Keratinocyte (primary cell): Measurements from ENCODE around the gene GRB2. TPM values are rescaled to one million over a fixed set of nuclear protein-coding genes. Genes with fewer than 3 reads are reported as not detected.

ENCODE experiments used
- DNase-seq: peaks from one replicate; pipeline ENCODE4 v3.0.0-alpha.2; 2011; ENCODE audit warnings: low read depth, missing footprints, low spot score
- FAIRE-seq: peaks from 2 replicates; lab custom pipeline; 2011; peaks lifted over from hg19 to GRCh38; lab: Jason Lieb, UNC
- H2AFZ ChIP-seq: 2 replicates; pipeline ENCODE4 v1.6.0; 2012; ENCODE audit warnings: low read length, control low read depth, inconsistent platforms; ENCODE audit not compliant: control insufficient read depth
- H3K27ac ChIP-seq: 2 replicates; pipeline ENCODE4 v1.5.1; 2011; ENCODE audit warnings: low read length; ENCODE audit not compliant: control insufficient read depth, insufficient read depth
- H3K27me3 ChIP-seq: 3 replicates; pipeline ENCODE4 v1.6.0; 2011; ENCODE audit warnings: low read length; ENCODE audit not compliant: control insufficient read depth, insufficient read depth; ENCODE audit errors: extremely low read depth
- H3K36me3 ChIP-seq, 2 experiments: 2 replicates in 1 of 2; 3 replicates in 1 of 2; pipeline ENCODE4 v1.5.1; 2011; ENCODE audit warnings: low read length in 2 of 2, mild to moderate bottlenecking in 1 of 2; ENCODE audit not compliant: control insufficient read depth in 2 of 2, insufficient read depth in 2 of 2; ENCODE audit errors: extremely low read depth in 1 of 2
- H3K4me1 ChIP-seq: 3 replicates; pipeline ENCODE4 v1.5.1; 2011; ENCODE audit warnings: low read length; ENCODE audit not compliant: control insufficient read depth, insufficient read depth; ENCODE audit errors: extremely low read depth
- H3K4me2 ChIP-seq: 3 replicates; pipeline ENCODE4 v1.6.0; 2011; ENCODE audit warnings: low read depth, low read length; ENCODE audit not compliant: control insufficient read depth, insufficient read depth; ENCODE audit errors: extremely low read depth
- H3K4me3 ChIP-seq, 3 experiments: fragments of 200-600 bp in 1 of 3; sonication (generic) in 1 of 3; 2 replicates in 2 of 3; 3 replicates in 1 of 3; pipeline ENCODE4 v1.5.1; 2011 to 2016; ENCODE audit warnings: low read length in 3 of 3, mild to moderate bottlenecking in 3 of 3, control low read depth in 2 of 3, inconsistent platforms in 1 of 3, low read depth in 1 of 3, mixed read lengths in 1 of 3, mixed run types in 1 of 3, moderate library complexity in 1 of 3; ENCODE audit not compliant: control insufficient read depth in 2 of 3, insufficient read depth in 2 of 3; ENCODE audit errors: extremely low read depth in 1 of 3
- H3K79me2 ChIP-seq: 2 replicates; pipeline ENCODE4 v1.6.0; 2012; ENCODE audit warnings: low read length; ENCODE audit not compliant: control insufficient read depth, insufficient read depth
- H3K9ac ChIP-seq: 3 replicates; pipeline ENCODE4 v1.6.0; 2011; ENCODE audit warnings: low read length; ENCODE audit not compliant: control insufficient read depth, insufficient read depth; ENCODE audit errors: extremely low read depth
- H3K9me1 ChIP-seq: 3 replicates; pipeline ENCODE4 v1.6.0; 2011; ENCODE audit warnings: low read length; ENCODE audit not compliant: control insufficient read depth, insufficient read depth; ENCODE audit errors: extremely low read depth
- H3K9me3 ChIP-seq: 2 replicates; pipeline ENCODE4 v1.5.1; 2012; ENCODE audit warnings: low read depth, low read length; ENCODE audit not compliant: control insufficient read depth
- H4K20me1 ChIP-seq: 3 replicates; pipeline ENCODE4 v1.6.0; 2011; ENCODE audit warnings: low read length; ENCODE audit not compliant: control insufficient read depth, insufficient read depth; ENCODE audit errors: extremely low read depth
- CTCF ChIP-seq, 3 experiments: IDR thresholded peaks in 1 of 3; conservative IDR thresholded peaks in 1 of 3; optimal IDR thresholded peaks in 1 of 3; 2 replicates in 2 of 3; 3 replicates in 1 of 3; pipeline versions ENCODE3 to v1.5.1; 2011; ENCODE audit warnings: low read length in 3 of 3, mild to moderate bottlenecking in 3 of 3, moderate library complexity in 2 of 3, control low read depth in 1 of 3, inconsistent platforms in 1 of 3; ENCODE audit not compliant: insufficient read depth in 2 of 3; ENCODE audit errors: extremely low read depth in 1 of 3
- EZH2 ChIP-seq: IDR thresholded peaks from one replicate; pipeline ENCODE4 v1.6.1; 2012; ENCODE audit warnings: inconsistent platforms, mild to moderate bottlenecking, low read length, moderate library complexity
- dilution Hi-C: fragments of 300-500 bp; cut with MboI; formaldehyde crosslinking; loops from one replicate; pipeline ENCODE4 v1.7.0; 2020; ENCODE audit warnings: low sequenced_read_pairs; ENCODE audit not compliant: extremely low pct_ligation_motif_present
- polyA plus RNA-seq, 5 experiments: library from polyadenylated mRNA; depleted of rRNA in 3 of 5; stranded (reverse) in 3 of 5; stranded (forward) in 1 of 5; unstranded in 1 of 5; fragments of >200 nt; gene quantifications; 1 replicate in 1 of 5; 2 replicates in 3 of 5; 3 replicates in 1 of 5; pipeline versions ENCODE4 v1.2.1 to v1.2.3, GENCODE V29; 2011 to 2012; ENCODE audit warnings: missing spikeins in 2 of 5, low read depth in 1 of 5, low replicate concordance in 1 of 5

GRB2 gene
- polyA plus RNA-seq, 1 donor (not counting 4 experiments of a cell fraction or from before 2014, with no cell fraction given): 62.0 TPM

GRCh38 chr17:75384751-75385150 is 20.7 kb downstream of the GRB2 start:
- dilution Hi-C loops: no loop called here
- Histone ChIP-seq H3K4me2 (no peak overlapping the region), H3K4me1 (peaks cover 4% of the 10 kb centered on the region), H4K20me1 (no peaks in the 10 kb centered on the region), H3K9me1 (no peaks in the 10 kb centered on the region), H3K9ac (no peak overlapping the region), H3K27ac (no peak overlapping the region), H3K36me3 (peaks cover 1 to 3% of the 10 kb centered on the region in 2 experiments), H3K79me2 (peaks cover 91% of the 10 kb centered on the region), H3K27me3 (no peaks in the 10 kb centered on the region), H2AFZ (no peak overlapping the region), H3K4me3 (no peak overlapping the region), H3K9me3 (no peaks in the 10 kb centered on the region)
- TF ChIP-seq EZH2 (no peak), CTCF (optimal IDR thresholded peaks at IDR 0.05 in 1 of 3, IDR thresholded peaks at IDR 0.05 in 1 of 3, conservative IDR thresholded peaks at IDR 0.05 in 1 of 3; ENCODE audit: extremely low read depth in 1 of 3, insufficient read depth in 2 of 3, low read length in 3 of 3) (no peak)
- DNase-seq: no peak
- FAIRE-seq: no peak

GRCh38 chr17:75383842-75384195 is 21.7 kb downstream of the GRB2 start:
- Histone ChIP-seq H3K9me1 (no peaks in the 10 kb centered on the region), H2AFZ (no peak overlapping the region), H3K4me1 (peaks cover 4% of the 10 kb centered on the region), H3K9me3 (no peaks in the 10 kb centered on the region), H3K79me2 (peaks cover 92% of the 10 kb centered on the region), H3K9ac (no peak overlapping the region), H3K36me3 (peaks cover 1 to 3% of the 10 kb centered on the region in 2 experiments), H3K4me2 (no peak overlapping the region), H3K27ac (no peak overlapping the region), H3K4me3 (no peak overlapping the region), H4K20me1 (no peaks in the 10 kb centered on the region), H3K27me3 (no peaks in the 10 kb centered on the region)
- dilution Hi-C loops: no loop called here
- FAIRE-seq (no peak), DNase-seq (no peak)
- no peak for TF ChIP-seq EZH2
- no peak for TF ChIP-seq CTCF (optimal IDR thresholded peaks at IDR 0.05 in 1 of 3, IDR thresholded peaks at IDR 0.05 in 1 of 3, conservative IDR thresholded peaks at IDR 0.05 in 1 of 3; ENCODE audit: extremely low read depth in 1 of 3, insufficient read depth in 2 of 3, low read length in 3 of 3)
